PC-9 (cell line): ENCODE measurements around the gene SMARCAD1. TPM values are rescaled to one million over a fixed set of nuclear protein-coding genes. Genes with fewer than 3 reads are reported as not detected.
"Not testable (repeated sequence)": the region's sequence is repeated elsewhere in the genome, so short reads cannot be mapped to it uniquely, and the experiment has no call there.

Source experiments
- BruUV-seq: library from RNA; stranded (reverse); fragments of 400-500 nt; replicated peaks from 2 replicates; lab custom pipeline; 2021; lab: Mats Ljungman, UMichigan
- CTCF ChIA-PET: fragments of 300-600 bp; sonication (Branson Sonifier 250); formaldehyde crosslinking; loops from one replicate; lab custom pipeline; 2022; ENCODE audit warnings: antibody characterized with exemption; lab: Charles Lee
- POLR2A ChIA-PET: fragments of 300-600 bp; sonication (Branson Sonifier 250); formaldehyde crosslinking; loops from one replicate; lab custom pipeline; 2022; ENCODE audit warnings: antibody characterized with exemption; ENCODE audit not compliant: unreplicated experiment; lab: Charles Lee
- DNase-seq, 2 experiments: peaks; one replicate each; pipeline versions ENCODE4 v3.0.0 to v3.0.0-alpha.2; 2015 to 2022; ENCODE audit warnings: mixed read lengths in 1 of 2
- H2AFZ ChIP-seq: fragments of 200-600 bp; sonication (generic); 2 replicates; pipeline ENCODE4 v1.8.1; 2017; ENCODE audit warnings: antibody characterized with exemption
- H3F3A ChIP-seq: fragments of 200-600 bp; sonication (generic); 2 replicates; pipeline ENCODE4 v1.8.1; 2017; ENCODE audit warnings: antibody characterized with exemption, mild to moderate bottlenecking, low read depth; ENCODE audit not compliant: insufficient read depth
- H3K27ac ChIP-seq: fragments of 200-600 bp; sonication (generic); 2 replicates; pipeline ENCODE4 v1.6.1; 2016; ENCODE audit warnings: mixed run types
- H3K27me3 ChIP-seq: fragments of 200-600 bp; sonication (generic); 2 replicates; pipeline ENCODE4 v1.6.1; 2016; ENCODE audit warnings: low read depth, mixed run types; ENCODE audit not compliant: insufficient read depth
- H3K36me3 ChIP-seq: fragments of 200-600 bp; sonication (generic); 2 replicates; pipeline ENCODE4 v1.6.1; 2016; ENCODE audit warnings: low read depth, mixed run types
- H3K4me1 ChIP-seq: fragments of 200-600 bp; sonication (generic); replicated peaks from 2 replicates; pipeline ENCODE4 v1.6.1; 2016; ENCODE audit warnings: mixed run types; ENCODE audit not compliant: insufficient read depth
- H3K4me2 ChIP-seq: fragments of 200-600 bp; sonication (generic); 2 replicates; pipeline ENCODE4 v1.6.1; 2017; ENCODE audit warnings: mixed run types
- H3K4me3 ChIP-seq: fragments of 200-600 bp; sonication (generic); 2 replicates; pipeline ENCODE4 v1.6.1; 2016; ENCODE audit warnings: mixed run types
- H3K79me2 ChIP-seq: fragments of 200-600 bp; sonication (generic); 2 replicates; pipeline ENCODE4 v1.6.1; 2017; ENCODE audit warnings: low read depth, mixed run types
- H3K9me2 ChIP-seq: fragments of 200-600 bp; sonication (generic); 2 replicates; pipeline ENCODE4 v1.8.1; 2017; ENCODE audit warnings: mild to moderate bottlenecking; ENCODE audit not compliant: insufficient read depth
- H3K9me3 ChIP-seq: fragments of 200-600 bp; sonication (generic); 2 replicates; pipeline ENCODE4 v1.8.1; 2016; ENCODE audit warnings: low read depth; ENCODE audit not compliant: insufficient read depth
- H4K20me1 ChIP-seq: fragments of 200-600 bp; sonication (generic); 2 replicates; pipeline ENCODE4 v1.8.1; 2017; ENCODE audit not compliant: insufficient read depth
- EZH2 ChIP-seq: fragments of 200-600 bp; sonication (generic); IDR thresholded peaks from 2 replicates; pipeline ENCODE4 v1.8.0; 2017; ENCODE audit warnings: antibody characterized with exemption, low read depth
- intact Hi-C: fragments of 100-400 bp; cut with micrococcal nuclease; formaldehyde crosslinking; loops from one replicate; pipeline ENCODE4 v1.10.0; 2022; ENCODE audit not compliant: unreplicated experiment
- total RNA-seq: library from RNA; stranded (reverse); gene quantifications from 2 replicates; pipeline ENCODE4 v1.2.3, GENCODE V29; 2021
- TF ChIP-seq, protein P1 (sequence below): fragments of 200-600 bp; sonication (generic); conservative IDR thresholded peaks from 2 replicates; pipeline ENCODE4 v1.6.1; 2017; ENCODE audit warnings: mixed run types, antibody characterized with exemption, mild to moderate bottlenecking, moderate library complexity

Gene SMARCAD1
- total RNA-seq, 1 experiment from 2014 or later: 17.1 TPM

DNA sequence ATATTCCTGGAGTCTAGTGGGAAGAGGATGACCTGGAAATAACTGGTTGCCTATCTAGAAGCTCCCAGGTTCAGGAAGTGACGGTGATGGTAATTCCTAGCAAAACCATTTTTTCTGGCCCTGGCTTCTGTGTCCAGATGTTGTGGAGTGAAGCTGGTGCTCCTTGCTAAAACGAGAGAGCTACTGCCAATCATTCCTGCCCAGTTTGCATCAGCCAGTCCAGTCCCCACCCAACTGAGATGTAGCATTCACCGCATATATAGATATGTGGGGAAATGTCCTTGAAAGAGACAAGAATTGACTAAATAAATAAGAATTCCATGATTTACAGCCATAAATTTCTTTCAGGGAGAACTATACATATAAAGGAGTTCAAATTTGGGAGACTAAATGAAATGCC lies 128.6 kb downstream of the SMARCAD1 start:
- DNase-seq: no peak

GRCh38 chr4:94336791-94337190 lies 129.1 kb downstream of the SMARCAD1 start:
- H3K9me2 ChIP-seq, H4K20me1 ChIP-seq, H3K4me2 ChIP-seq, H3K27me3 ChIP-seq, H3K79me2 ChIP-seq, BruUV-seq, H3F3A ChIP-seq, H3K27ac ChIP-seq, H2AFZ ChIP-seq, DNase-seq, H3K4me3 ChIP-seq, H3K9me3 ChIP-seq, CTCF ChIA-PET, H3K36me3 ChIP-seq, H3K4me1 ChIP-seq, intact Hi-C loops, POLR2A ChIA-PET: not testable (repeated sequence)

More for the DNA sequence above, 128.6 kb downstream of the SMARCAD1 start:
- Histone ChIP-seq H3K27me3 (no peaks in the 10 kb centered on the region), H3K4me1 (no peaks in the 10 kb centered on the region), H3K27ac (no peak overlapping the region), H3K9me2 (no peaks in the 10 kb centered on the region), H3F3A (no peaks in the 10 kb centered on the region), H3K4me3 (no peak overlapping the region), H3K4me2 (no peak overlapping the region), H3K79me2 (no peaks in the 10 kb centered on the region), H4K20me1 (no peaks in the 10 kb centered on the region), H3K36me3 (no peaks in the 10 kb centered on the region), H3K9me3 (no peaks in the 10 kb centered on the region), H2AFZ (no peak overlapping the region)
- intact Hi-C loops: no loop called here
- TF ChIP-seq, protein P1, sequence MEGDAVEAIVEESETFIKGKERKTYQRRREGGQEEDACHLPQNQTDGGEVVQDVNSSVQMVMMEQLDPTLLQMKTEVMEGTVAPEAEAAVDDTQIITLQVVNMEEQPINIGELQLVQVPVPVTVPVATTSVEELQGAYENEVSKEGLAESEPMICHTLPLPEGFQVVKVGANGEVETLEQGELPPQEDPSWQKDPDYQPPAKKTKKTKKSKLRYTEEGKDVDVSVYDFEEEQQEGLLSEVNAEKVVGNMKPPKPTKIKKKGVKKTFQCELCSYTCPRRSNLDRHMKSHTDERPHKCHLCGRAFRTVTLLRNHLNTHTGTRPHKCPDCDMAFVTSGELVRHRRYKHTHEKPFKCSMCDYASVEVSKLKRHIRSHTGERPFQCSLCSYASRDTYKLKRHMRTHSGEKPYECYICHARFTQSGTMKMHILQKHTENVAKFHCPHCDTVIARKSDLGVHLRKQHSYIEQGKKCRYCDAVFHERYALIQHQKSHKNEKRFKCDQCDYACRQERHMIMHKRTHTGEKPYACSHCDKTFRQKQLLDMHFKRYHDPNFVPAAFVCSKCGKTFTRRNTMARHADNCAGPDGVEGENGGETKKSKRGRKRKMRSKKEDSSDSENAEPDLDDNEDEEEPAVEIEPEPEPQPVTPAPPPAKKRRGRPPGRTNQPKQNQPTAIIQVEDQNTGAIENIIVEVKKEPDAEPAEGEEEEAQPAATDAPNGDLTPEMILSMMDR: no peak
- no peak for TF ChIP-seq EZH2
- POLR2A ChIA-PET: no interaction called here
- BruUV-seq: no TSS peak
- CTCF ChIA-PET: interaction anchor here (0.6 kb wide), 1 partner anchor 14 kb away, joined by 5 read pairs; no protein-coding TSS in a partner anchor

GRCh38 chr4:94338681-94339351 lies 131.2 kb downstream of the SMARCAD1 start:
- no peaks in the 10 kb centered on the region for H3K27me3 ChIP-seq
- H3K27ac ChIP-seq: no peak overlapping the region
- no peak overlapping the region for H3K4me2 ChIP-seq

More at GRCh38 chr4:94338681-94339351, 131.2 kb downstream of the SMARCAD1 start:
- Histone ChIP-seq H3K4me1 (no peaks in the 10 kb centered on the region), H3K9me3 (no peaks in the 10 kb centered on the region), H3K79me2 (no peaks in the 10 kb centered on the region), H2AFZ (no peak overlapping the region), H3F3A (no peaks in the 10 kb centered on the region), H4K20me1 (no peaks in the 10 kb centered on the region), H3K36me3 (no peaks in the 10 kb centered on the region), H3K4me3 (no peak overlapping the region), H3K9me2 (no peaks in the 10 kb centered on the region)
- ChIA-PET POLR2A (no interaction called here), CTCF (no interaction called here)
- DNase-seq: no peak
- TF ChIP-seq EZH2: no peak
- TF ChIP-seq, protein P1: no peak
- BruUV-seq: no TSS peak
- intact Hi-C loops: no loop called here
